ENCODE data around the gene SETSIP. TPM values are rescaled to one million over a fixed set of nuclear protein-coding genes. Genes with fewer than 3 reads are reported as not detected.

The SETSIP gene
- total RNA-seq, 1 donor from 2014 or later = not detected

- ChIA-PET POLR2A (no interaction called here), CTCF (interaction anchor here (0.6 kb wide), 1 partner anchor 35 kb away, joined by 3 read pairs; no protein-coding TSS in a partner anchor)
- Mint-ChIP-seq H3K27me3 (no peaks in the 10 kb centered on the region), H3K4me3 (no peak overlapping the region), H3K36me3 (ENCODE audit: low read depth) (no peaks in the 10 kb centered on the region), H3K4me1 (no peaks in the 10 kb centered on the region), H3K27ac (no peak overlapping the region), H3K9me3 (no peaks in the 10 kb centered on the region)
- DNase-seq (no peak), ATAC-seq (ENCODE audit: low read depth) (no peak)
- intact Hi-C loops (cut with micrococcal nuclease) = no loop called here
- TF ChIP-seq CTCF (IDR thresholded peaks at IDR 0.05) = no peak
Measured at GRCh38 chr1:92105546-92106081, 30.4 kb upstream of the SETSIP start.

GRCh38 chr1:92096317-92096716, 21.1 kb upstream of the SETSIP start:
- H3K27ac Mint-ChIP-seq = no peak overlapping the region
- POLR2A ChIA-PET = no interaction called here

GRCh38 chr1:92095874-92096273, 20.7 kb upstream of the SETSIP start:
- CTCF ChIA-PET = no interaction called here
- DNase-seq (no peak), ATAC-seq (ENCODE audit: low read depth) (no peak)
- POLR2A ChIA-PET = no interaction called here
- Mint-ChIP-seq H3K9me3 (no peaks in the 10 kb centered on the region), H3K4me3 (no peak overlapping the region), H3K27me3 (no peaks in the 10 kb centered on the region), H3K27ac (no peak overlapping the region), H3K36me3 (ENCODE audit: low read depth) (no peaks in the 10 kb centered on the region), H3K4me1 (no peaks in the 10 kb centered on the region)
- TF ChIP-seq CTCF (IDR thresholded peaks at IDR 0.05) = no peak
- intact Hi-C loops (cut with micrococcal nuclease) = no loop called here

More at GRCh38 chr1:92096317-92096716, 21.1 kb upstream of the SETSIP start:
- H3K4me1 Mint-ChIP-seq = no peaks in the 10 kb centered on the region
- H3K27me3 Mint-ChIP-seq = no peaks in the 10 kb centered on the region
- no peaks in the 10 kb centered on the region for H3K36me3 Mint-ChIP-seq (ENCODE audit: low read depth)
- CTCF ChIA-PET = no interaction called here
- DNase-seq = no peak
- no peak for ATAC-seq (ENCODE audit: low read depth)
- H3K4me3 Mint-ChIP-seq = no peak overlapping the region
- no peaks in the 10 kb centered on the region for H3K9me3 Mint-ChIP-seq
- intact Hi-C loops (cut with micrococcal nuclease) = no loop called here
- TF ChIP-seq CTCF (IDR thresholded peaks at IDR 0.05) = no peak

DNA sequence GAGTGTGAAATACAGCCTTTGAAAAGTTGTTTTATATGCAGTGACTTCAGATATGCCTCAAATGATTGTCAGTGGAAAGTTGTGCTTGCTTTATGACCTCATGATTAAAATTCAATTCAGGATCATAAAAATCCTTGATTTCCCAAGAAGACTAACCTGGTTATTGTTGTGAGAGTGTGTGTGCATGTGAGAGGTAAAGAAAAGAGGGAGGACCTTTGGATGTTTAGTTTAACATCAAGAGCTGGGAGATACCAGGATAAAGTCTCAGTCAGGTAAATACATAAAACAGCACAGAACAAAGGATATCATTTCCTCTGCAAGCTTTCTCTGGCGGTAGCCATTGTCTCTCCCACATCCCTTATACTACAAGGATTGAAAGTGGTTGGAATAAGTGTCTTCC, 19.4 kb upstream of the SETSIP start:
- ChIA-PET CTCF (no interaction called here), POLR2A (no interaction called here)
- no peak for TF ChIP-seq CTCF (IDR thresholded peaks at IDR 0.05)
- intact Hi-C loops (cut with micrococcal nuclease) = no loop called here
- H3K27ac Mint-ChIP-seq = no peak overlapping the region
- no peak for DNase-seq
- no peaks in the 10 kb centered on the region for H3K27me3 Mint-ChIP-seq
- ATAC-seq (ENCODE audit: low read depth) = no peak
- H3K4me1 Mint-ChIP-seq = no peaks in the 10 kb centered on the region
- no peak overlapping the region for H3K4me3 Mint-ChIP-seq
- H3K9me3 Mint-ChIP-seq = no peaks in the 10 kb centered on the region
- H3K36me3 Mint-ChIP-seq (ENCODE audit: low read depth) = no peaks in the 10 kb centered on the region

GRCh38 chr1:92094090-92094489, 18.9 kb upstream of the SETSIP start:
- no peak for TF ChIP-seq CTCF (IDR thresholded peaks at IDR 0.05)
- intact Hi-C loops (cut with micrococcal nuclease) = no loop called here
- H3K27ac Mint-ChIP-seq = no peak overlapping the region
- no peaks in the 10 kb centered on the region for H3K27me3 Mint-ChIP-seq
- ChIA-PET CTCF (no interaction called here), POLR2A (no interaction called here)
- no peak overlapping the region for H3K4me3 Mint-ChIP-seq
- no peak for DNase-seq
- no peaks in the 10 kb centered on the region for H3K9me3 Mint-ChIP-seq
- no peak for ATAC-seq (ENCODE audit: low read depth)
- no peaks in the 10 kb centered on the region for H3K4me1 Mint-ChIP-seq
- no peaks in the 10 kb centered on the region for H3K36me3 Mint-ChIP-seq (ENCODE audit: low read depth)
